Mucosa of stomach (tissue), 1 donor: ENCODE measurements around the gene HACD1.

Source experiments
- H3K27me3 ChIP-seq: one replicate; pipeline ENCODE4 v1.7.0; 2013; ENCODE audit warnings: mild to moderate bottlenecking, low read length; ENCODE audit not compliant: control insufficient read depth, insufficient read depth
- H3K36me3 ChIP-seq: one replicate; pipeline ENCODE4 v1.7.0; 2013; ENCODE audit warnings: low read length; ENCODE audit not compliant: control insufficient read depth, insufficient read depth
- H3K4me1 ChIP-seq: one replicate; pipeline ENCODE4 v1.7.0; 2013; ENCODE audit warnings: mild to moderate bottlenecking, low read length; ENCODE audit not compliant: control insufficient read depth, insufficient read depth
- H3K4me3 ChIP-seq: one replicate; pipeline ENCODE4 v1.7.0; 2013; ENCODE audit warnings: low read length
- H3K9ac ChIP-seq: one replicate; pipeline ENCODE4 v1.7.0; 2013; ENCODE audit warnings: mild to moderate bottlenecking, low read length, moderate library complexity
- H3K9me3 ChIP-seq: one replicate; pipeline ENCODE4 v1.7.0; 2013; ENCODE audit warnings: mild to moderate bottlenecking, low read length, moderate library complexity; ENCODE audit not compliant: control insufficient read depth
- donor health status: Pancreatic carcinoma.

The HACD1 gene, protein sequence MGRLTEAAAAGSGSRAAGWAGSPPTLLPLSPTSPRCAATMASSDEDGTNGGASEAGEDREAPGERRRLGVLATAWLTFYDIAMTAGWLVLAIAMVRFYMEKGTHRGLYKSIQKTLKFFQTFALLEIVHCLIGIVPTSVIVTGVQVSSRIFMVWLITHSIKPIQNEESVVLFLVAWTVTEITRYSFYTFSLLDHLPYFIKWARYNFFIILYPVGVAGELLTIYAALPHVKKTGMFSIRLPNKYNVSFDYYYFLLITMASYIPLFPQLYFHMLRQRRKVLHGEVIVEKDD

DNA sequence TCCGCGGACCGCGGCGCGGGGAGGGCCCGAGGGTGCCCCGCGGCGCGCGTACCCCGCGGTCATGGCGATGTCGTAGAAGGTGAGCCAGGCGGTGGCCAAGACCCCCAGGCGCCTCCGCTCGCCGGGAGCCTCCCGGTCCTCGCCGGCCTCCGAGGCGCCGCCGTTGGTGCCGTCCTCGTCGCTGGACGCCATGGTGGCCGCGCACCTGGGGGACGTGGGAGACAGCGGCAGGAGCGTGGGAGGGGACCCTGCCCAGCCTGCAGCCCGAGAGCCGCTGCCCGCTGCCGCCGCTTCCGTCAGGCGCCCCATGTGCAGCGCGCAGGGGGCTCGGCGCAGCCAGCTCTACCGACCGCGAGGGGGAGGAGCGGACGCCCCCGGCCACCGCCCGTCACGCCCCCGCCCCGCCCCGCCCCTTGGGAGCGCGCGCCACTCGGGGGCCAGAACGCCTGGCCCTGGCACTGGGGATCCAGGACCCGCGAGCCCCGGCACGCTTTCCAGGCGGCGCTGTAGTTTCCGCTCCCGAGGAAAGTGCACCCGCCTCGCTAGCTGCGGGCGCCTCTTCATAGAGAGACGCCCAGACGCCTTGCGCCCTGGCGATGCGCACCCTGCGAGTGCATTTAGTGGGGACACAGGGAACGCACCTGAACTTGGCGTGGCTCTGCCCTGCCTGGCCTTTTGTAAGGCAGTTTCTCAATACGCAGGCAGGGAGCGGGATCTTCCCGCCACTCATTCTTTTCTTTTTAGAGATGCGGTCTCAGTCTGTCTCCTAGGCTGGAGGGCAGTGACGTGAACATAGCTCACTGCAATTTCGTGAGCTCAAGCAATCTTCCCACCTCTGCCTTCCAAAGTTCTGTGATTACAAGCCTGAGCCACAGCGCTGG is at the start of gene HACD1:
Gene HACD1 (minus strand): TSS at position 344 of the 881 bp plus-strand sequence. CDS start 35 bp downstream, at position 309.
- no peaks in the 10 kb centered on the region for H3K9me3 ChIP-seq
- no peak within 1 kb of the TSS for H3K9ac ChIP-seq
- no peaks in the 10 kb centered on the region for H3K27me3 ChIP-seq
- H3K36me3 ChIP-seq, result no peaks in the 10 kb centered on the region
- H3K4me3 ChIP-seq, result no peak within 1 kb of the TSS
- peaks cover 6% of the 10 kb centered on the region for H3K4me1 ChIP-seq

DNA sequence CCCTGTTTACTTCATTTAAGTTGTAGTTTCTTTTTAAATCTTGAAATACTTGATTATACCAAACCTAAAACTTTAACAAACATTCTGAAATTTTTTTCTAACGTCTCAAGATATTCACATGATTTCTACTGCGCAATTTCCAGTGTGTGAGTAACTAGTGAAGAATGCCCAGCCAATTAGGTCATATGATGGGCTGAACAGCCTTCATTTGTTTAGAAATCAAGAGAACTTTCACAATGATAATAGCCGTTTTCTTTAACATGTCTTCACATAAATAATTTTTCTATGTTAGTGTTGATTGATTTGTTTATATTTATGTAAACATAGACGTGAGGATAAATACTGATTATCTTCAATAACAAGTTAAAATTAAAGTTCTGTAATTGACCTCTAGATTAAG is 48.6 kb upstream of the HACD1 start:
- no peaks in the 10 kb centered on the region for H3K4me1 ChIP-seq
- no peaks in the 10 kb centered on the region for H3K9me3 ChIP-seq
- H3K36me3 ChIP-seq, result no peaks in the 10 kb centered on the region
- no peaks in the 10 kb centered on the region for H3K27me3 ChIP-seq
- no peak overlapping the region for H3K9ac ChIP-seq
- H3K4me3 ChIP-seq, result no peak overlapping the region

DNA sequence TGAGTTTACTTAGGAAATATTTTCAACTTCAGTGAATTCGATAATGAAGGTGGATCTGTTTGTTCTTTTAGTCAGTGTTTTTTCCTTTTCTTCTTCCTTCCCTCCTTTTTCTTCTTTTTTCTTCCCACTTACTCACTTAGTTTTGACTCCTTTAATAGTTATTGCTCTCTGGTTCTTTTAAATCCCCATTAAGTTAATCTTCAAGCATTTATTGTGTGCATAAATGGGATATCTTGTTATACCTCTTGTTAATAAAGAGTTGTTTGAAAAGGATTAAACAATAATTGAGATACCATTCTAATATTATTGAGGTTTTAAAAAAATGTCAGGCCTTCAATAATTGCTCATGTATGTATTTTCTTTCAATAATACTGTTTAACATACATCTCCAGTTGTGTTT is 46.3 kb upstream of the HACD1 start:
- no peaks in the 10 kb centered on the region for H3K9me3 ChIP-seq
- no peaks in the 10 kb centered on the region for H3K4me1 ChIP-seq
- H3K4me3 ChIP-seq, result no peak overlapping the region
- no peaks in the 10 kb centered on the region for H3K36me3 ChIP-seq
- no peaks in the 10 kb centered on the region for H3K27me3 ChIP-seq
- no peak overlapping the region for H3K9ac ChIP-seq

DNA sequence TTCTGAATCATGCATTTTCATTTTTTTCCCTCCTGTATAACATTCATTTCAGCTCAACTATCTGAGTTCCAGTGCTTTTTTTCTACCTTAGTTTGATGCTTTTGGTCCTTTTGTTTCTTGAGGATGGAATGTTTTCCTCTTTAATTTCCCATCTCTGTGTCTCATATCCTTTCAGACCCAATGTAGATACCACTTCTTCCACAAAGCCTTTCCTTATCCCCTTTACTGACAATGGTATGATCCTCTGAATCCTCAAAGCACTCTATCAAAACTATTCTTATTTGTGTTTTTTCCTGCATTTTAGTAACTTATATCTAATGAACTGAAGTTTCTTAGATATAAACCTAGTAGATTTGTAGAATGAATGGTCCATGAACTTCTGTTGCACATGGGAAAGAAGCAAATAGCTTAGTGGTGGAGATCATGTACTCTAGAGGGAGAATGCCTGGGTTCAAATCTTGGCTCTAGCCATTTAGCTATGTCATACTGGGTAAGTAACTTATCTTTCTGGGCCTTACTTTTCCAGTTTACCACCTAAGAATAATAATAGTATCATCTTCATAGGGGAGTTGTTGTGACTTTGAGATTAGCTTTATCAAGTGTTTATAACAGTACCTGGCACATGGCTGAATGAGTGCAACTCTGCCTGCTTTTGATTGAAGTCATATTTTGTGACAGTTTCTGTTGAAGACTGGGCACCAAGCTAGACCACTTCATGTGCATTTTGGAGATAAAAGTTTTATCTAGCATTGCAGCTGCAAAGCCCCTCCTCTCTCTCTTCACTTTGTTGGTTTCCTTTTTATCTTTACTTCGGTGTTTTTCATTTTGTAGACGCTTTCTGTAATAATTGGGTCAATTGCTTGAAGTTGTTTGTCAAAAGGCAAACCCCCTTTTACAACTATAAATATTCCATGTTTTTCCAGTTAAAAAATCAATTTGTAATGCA is 45.3 kb upstream of the HACD1 start:
- no peaks in the 10 kb centered on the region for H3K9me3 ChIP-seq
- H3K4me1 ChIP-seq, result no peaks in the 10 kb centered on the region
- no peak overlapping the region for H3K4me3 ChIP-seq
- H3K27me3 ChIP-seq, result no peaks in the 10 kb centered on the region
- no peaks in the 10 kb centered on the region for H3K36me3 ChIP-seq
- H3K9ac ChIP-seq, result no peak overlapping the region

DNA sequence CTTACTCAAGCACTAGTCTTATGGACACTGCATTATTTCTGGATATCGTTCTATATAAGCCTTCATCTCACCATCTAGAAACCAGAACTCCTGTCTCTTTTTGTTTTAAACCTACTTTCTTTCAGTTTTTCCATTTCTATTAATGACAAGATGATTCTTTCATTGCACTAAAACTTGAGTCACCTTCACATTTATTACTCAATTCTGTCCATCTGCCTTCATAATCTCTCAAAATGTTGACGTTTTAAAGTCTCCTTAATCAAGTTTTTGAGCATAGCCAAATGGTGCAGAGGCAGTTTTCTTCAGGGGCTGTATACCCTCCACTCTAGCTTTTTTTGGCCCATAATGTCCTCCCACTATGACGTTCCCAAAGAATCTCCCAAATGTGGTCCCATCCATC is 44.3 kb upstream of the HACD1 start:
- Histone ChIP-seq H3K9ac (no peak overlapping the region), H3K27me3 (no peaks in the 10 kb centered on the region), H3K36me3 (no peaks in the 10 kb centered on the region)

DNA sequence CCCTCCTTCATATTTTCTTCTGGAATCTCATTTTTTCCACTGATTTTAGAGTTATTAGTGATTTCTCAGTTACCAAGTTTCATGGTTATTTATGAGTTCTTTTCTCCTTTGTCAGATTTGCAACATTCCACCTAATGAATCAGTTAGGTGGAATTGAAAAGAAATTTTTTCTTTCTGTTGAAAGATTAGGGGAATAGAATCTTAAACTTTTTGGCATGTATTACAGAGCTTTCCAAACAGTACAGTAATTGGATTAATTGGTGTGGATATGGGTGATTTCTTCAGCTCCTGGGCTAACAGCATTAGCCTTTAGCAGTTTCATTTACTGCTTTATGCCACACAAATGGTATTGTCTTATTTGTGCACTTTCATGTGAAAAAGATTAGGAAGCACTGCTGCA is 43.7 kb upstream of the HACD1 start:
- Histone ChIP-seq H3K36me3 (no peaks in the 10 kb centered on the region), H3K9ac (no peak overlapping the region), H3K4me3 (no peak overlapping the region), H3K27me3 (no peaks in the 10 kb centered on the region), H3K4me1 (no peaks in the 10 kb centered on the region), H3K9me3 (no peaks in the 10 kb centered on the region)

More for the DNA sequence above, 44.3 kb upstream of the HACD1 start:
- H3K4me3 ChIP-seq, result no peak overlapping the region
- no peaks in the 10 kb centered on the region for H3K9me3 ChIP-seq
- H3K4me1 ChIP-seq, result no peaks in the 10 kb centered on the region

DNA sequence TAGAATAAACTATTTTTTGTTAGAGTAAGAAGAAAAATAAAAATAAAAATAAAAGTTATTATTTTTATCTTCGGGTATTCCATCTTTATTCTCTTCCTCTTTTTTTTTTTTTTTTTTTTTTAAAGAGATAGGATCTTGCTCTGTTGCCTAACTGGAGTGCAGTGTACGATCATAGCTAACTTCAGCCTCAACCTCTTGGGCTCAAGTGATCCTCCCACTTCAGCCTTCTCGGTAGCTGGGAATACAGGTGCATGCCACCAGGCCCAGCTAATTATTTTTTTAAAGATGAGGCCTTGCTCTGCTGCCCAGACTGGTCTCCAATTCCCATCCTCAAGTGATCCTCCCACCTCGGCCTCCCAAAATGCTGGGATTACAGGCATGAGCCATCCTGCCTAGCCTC is 42.2 kb upstream of the HACD1 start:
- H3K4me3 ChIP-seq, result no peak overlapping the region
- no peak overlapping the region for H3K9ac ChIP-seq
- H3K36me3 ChIP-seq, result no peaks in the 10 kb centered on the region
- no peaks in the 10 kb centered on the region for H3K4me1 ChIP-seq
- no peaks in the 10 kb centered on the region for H3K27me3 ChIP-seq
- no peaks in the 10 kb centered on the region for H3K9me3 ChIP-seq

DNA sequence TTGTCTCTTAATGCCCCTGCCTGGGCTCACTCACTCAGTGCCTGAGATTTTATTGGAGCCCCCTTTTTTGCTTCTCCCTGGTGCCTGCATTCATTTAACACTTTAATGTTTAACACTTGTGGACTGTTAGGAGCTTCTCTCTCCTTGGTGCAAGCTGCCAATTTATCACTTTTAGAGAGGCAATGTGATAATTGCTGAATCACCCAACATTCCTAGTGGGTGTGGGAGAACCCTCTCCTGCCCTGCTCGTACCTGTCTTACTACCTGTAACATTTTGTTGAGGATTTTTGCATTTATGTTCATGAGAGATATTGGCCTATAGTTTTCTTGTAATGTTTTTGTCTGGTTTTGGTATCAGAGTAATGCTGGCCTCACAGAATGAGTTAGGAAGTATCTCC is 39.9 kb upstream of the HACD1 start:
- no peak overlapping the region for H3K4me3 ChIP-seq
- no peaks in the 10 kb centered on the region for H3K4me1 ChIP-seq
- no peak overlapping the region for H3K9ac ChIP-seq
- H3K36me3 ChIP-seq, result no peaks in the 10 kb centered on the region
- H3K27me3 ChIP-seq, result no peaks in the 10 kb centered on the region
- H3K9me3 ChIP-seq, result no peaks in the 10 kb centered on the region

DNA sequence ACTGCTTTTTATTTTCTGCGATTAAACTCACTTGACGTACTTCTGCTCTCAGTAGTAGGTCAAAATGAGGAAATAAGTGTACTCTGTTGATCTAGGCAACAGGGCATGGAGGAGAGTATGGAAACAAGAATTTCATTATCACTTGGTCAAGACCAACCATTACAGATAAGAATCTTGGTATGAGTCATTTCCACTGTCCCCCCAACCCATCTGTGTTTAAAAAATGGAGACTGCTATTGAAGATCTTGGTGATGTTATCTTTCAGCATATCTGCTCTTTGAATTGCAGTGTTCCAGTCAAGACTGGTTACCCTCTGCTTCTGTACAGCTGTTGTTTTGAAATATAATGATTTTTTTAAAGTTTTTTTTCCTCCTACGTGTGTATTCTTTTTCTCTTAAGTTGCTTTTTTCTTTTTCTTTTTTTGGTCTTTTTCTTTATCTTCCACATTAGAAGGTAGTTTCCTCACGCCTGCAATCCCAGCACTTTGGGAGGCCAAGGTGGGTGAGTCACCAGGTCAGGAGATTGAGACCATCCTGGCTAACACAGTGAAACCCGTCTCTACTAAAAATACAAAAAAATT is 38.5 kb upstream of the HACD1 start:
- no peaks in the 10 kb centered on the region for H3K9me3 ChIP-seq
- H3K9ac ChIP-seq, result no peak overlapping the region
- H3K36me3 ChIP-seq, result no peaks in the 10 kb centered on the region
- H3K4me3 ChIP-seq, result no peak overlapping the region
- H3K27me3 ChIP-seq, result no peaks in the 10 kb centered on the region
- no peaks in the 10 kb centered on the region for H3K4me1 ChIP-seq

DNA sequence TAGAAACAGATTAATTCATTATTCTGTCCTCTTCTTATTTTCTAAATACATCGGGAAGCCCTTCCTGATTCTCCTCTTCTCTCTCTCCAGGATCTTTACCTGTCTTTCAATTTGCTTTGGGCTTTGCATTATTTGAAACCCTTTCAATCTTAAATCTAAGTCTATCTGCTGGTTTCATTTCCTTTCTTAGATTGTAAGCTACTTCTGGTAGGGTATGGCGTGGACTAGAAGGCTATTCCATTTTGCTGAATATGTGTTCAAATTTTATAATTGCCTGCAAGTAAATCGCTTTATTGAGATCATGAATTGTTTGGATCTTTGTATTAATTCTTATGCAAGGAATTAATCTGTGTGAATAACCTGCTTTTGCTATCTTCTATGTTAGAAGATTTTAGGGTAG is 37.8 kb upstream of the HACD1 start:
- Histone ChIP-seq H3K27me3 (no peaks in the 10 kb centered on the region), H3K9me3 (no peaks in the 10 kb centered on the region), H3K4me1 (no peaks in the 10 kb centered on the region), H3K4me3 (no peak overlapping the region), H3K9ac (no peak overlapping the region), H3K36me3 (no peaks in the 10 kb centered on the region)

DNA sequence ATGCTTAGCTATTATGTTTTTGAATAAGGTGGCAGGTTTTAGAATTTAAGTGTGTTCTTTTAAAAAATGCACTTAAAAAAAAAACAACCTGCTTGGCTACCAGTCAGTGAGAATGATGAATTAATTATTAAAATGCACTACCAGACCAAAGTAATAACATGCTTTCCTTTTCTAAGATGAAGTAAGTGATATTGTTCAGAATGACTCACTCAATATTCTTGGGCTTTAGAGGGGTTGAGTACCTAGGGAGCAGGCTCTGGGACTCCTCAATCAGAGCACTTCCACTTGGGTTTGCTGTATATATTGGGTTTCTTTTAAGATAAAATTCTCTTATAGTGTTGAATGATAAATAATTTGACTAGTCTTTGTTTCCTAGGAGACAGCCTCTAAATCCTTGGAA is 35.4 kb upstream of the HACD1 start:
- Histone ChIP-seq H3K4me1 (no peaks in the 10 kb centered on the region), H3K4me3 (no peak overlapping the region), H3K9me3 (no peaks in the 10 kb centered on the region), H3K36me3 (no peaks in the 10 kb centered on the region), H3K27me3 (no peaks in the 10 kb centered on the region), H3K9ac (no peak overlapping the region)
